HFFc6 (cell line): ENCODE measurements around the gene ZNF691. TPM values are rescaled to one million over a fixed set of nuclear protein-coding genes. Genes with fewer than 3 reads are reported as not detected.

Experiments
- DNase-seq: peaks from one replicate; pipeline ENCODE4 v3.0.0-alpha.2; 2018
- H3K27ac Mint-ChIP-seq: 2 replicates; pipeline ENCODE4 v1.8.0; 2020; ENCODE audit warnings: mild to moderate bottlenecking, mixed read lengths
- H3K27me3 Mint-ChIP-seq: 2 replicates; pipeline ENCODE4 v1.8.0; 2021; ENCODE audit warnings: mild to moderate bottlenecking, moderate library complexity, mixed read lengths; ENCODE audit not compliant: insufficient read depth
- H3K36me3 Mint-ChIP-seq: 2 replicates; pipeline ENCODE4 v1.8.0; 2021; ENCODE audit warnings: low read depth, mixed read lengths
- H3K4me1 Mint-ChIP-seq: 2 replicates; pipeline ENCODE4 v1.8.0; 2020; ENCODE audit warnings: low read depth, mixed read lengths
- H3K4me3 Mint-ChIP-seq: 2 replicates; pipeline ENCODE4 v1.8.0; 2020; ENCODE audit warnings: mild to moderate bottlenecking, moderate library complexity, mixed read lengths
- H3K9me3 Mint-ChIP-seq: 2 replicates; pipeline ENCODE4 v1.8.0; 2020; ENCODE audit warnings: mild to moderate bottlenecking, mixed read lengths
- CTCF ChIP-seq: fragments of 200-600 bp; sonication (generic); IDR thresholded peaks from 2 replicates; pipeline ENCODE4 v1.5.0; 2021; ENCODE audit warnings: antibody characterized with exemption, mild to moderate bottlenecking
- total RNA-seq, 6 experiments: library from RNA; stranded (reverse); fragmentation: NEBNext Ultra II Directional; extraction: Animal tissue kit (Norgen Biotek cat#: 25700); gene quantifications; 2 replicates in 1 of 6; 3 replicates in 5 of 6; pipeline ENCODE4 v1.2.3, GENCODE V29; 2021

Gene ZNF691
- total RNA-seq, 6 experiments from 2014 or later: 4.3 to 5.8 (median 5.4) TPM

GRCh38 chr1:42833981-42834380, 12.4 kb upstream of the ZNF691 start:
- H3K27me3 Mint-ChIP-seq: no peaks in the 10 kb centered on the region
- peaks cover 15% of the 10 kb centered on the region for H3K36me3 Mint-ChIP-seq
- DNase-seq: no peak
- H3K4me3 Mint-ChIP-seq: no peak overlapping the region
- no peaks in the 10 kb centered on the region for H3K9me3 Mint-ChIP-seq
- H3K4me1 Mint-ChIP-seq: no peaks in the 10 kb centered on the region
- H3K27ac Mint-ChIP-seq: no peak overlapping the region
- TF ChIP-seq CTCF: no peak

- Mint-ChIP-seq H3K4me1 (no peaks in the 10 kb centered on the region), H3K9me3 (no peaks in the 10 kb centered on the region), H3K27me3 (no peaks in the 10 kb centered on the region), H3K27ac (no peak overlapping the region), H3K4me3 (no peak overlapping the region), H3K36me3 (peaks cover 15% of the 10 kb centered on the region)
- TF ChIP-seq CTCF: no peak
- DNase-seq: no peak
These were observed 11.6 kb upstream of the ZNF691 start for GRCh38 chr1:42834803-42835202.

- no peaks in the 10 kb centered on the region for H3K4me1 Mint-ChIP-seq
- H3K4me3 Mint-ChIP-seq: no peak overlapping the region
- no peaks in the 10 kb centered on the region for H3K27me3 Mint-ChIP-seq
- H3K36me3 Mint-ChIP-seq: peaks cover 15% of the 10 kb centered on the region
- TF ChIP-seq CTCF: no peak
- no peak overlapping the region for H3K27ac Mint-ChIP-seq
- H3K9me3 Mint-ChIP-seq: no peaks in the 10 kb centered on the region
- no peak for DNase-seq
These were observed 11.0 kb upstream of the ZNF691 start for GRCh38 chr1:42835422-42835821.

- no peaks in the 10 kb centered on the region for H3K27me3 Mint-ChIP-seq
- no peak overlapping the region for H3K27ac Mint-ChIP-seq
- DNase-seq: no peak
- peaks cover 8% of the 10 kb centered on the region; the same call in 1 of the 2 replicates for H3K36me3 Mint-ChIP-seq
- no peak for TF ChIP-seq CTCF
- no peaks in the 10 kb centered on the region for H3K9me3 Mint-ChIP-seq
- peaks cover 6% of the 10 kb centered on the region; the same call in 1 of the 2 replicates for H3K4me1 Mint-ChIP-seq
- no peak overlapping the region for H3K4me3 Mint-ChIP-seq
These were observed 8.7 kb upstream of the ZNF691 start for GRCh38 chr1:42837709-42838108.

GRCh38 chr1:42838482-42839190, 7.8 kb upstream of the ZNF691 start:
- Mint-ChIP-seq H3K4me1 (peaks cover 6% of the 10 kb centered on the region; the same call in 1 of the 2 replicates), H3K4me3 (no peak overlapping the region), H3K27ac (no peak overlapping the region), H3K36me3 (peaks cover 16% of the 10 kb centered on the region; the same call in 1 of the 2 replicates), H3K9me3 (no peaks in the 10 kb centered on the region), H3K27me3 (no peaks in the 10 kb centered on the region)
- TF ChIP-seq CTCF: no peak
- DNase-seq: no peak
